Testis (tissue), 5 donors: ENCODE data around the gene EMC6. TPM values are rescaled to one million over a fixed set of nuclear protein-coding genes. Genes with fewer than 3 reads are reported as not detected.

Source experiments
- DNase-seq: peaks from one replicate; pipeline ENCODE4 v3.0.0-alpha.2; 2019
- H3K27ac ChIP-seq, 2 donors: fragments of 200-600 bp; sonication (generic); one replicate each; pipeline ENCODE4 v1.5.1; 2019
- H3K27me3 ChIP-seq: fragments of 200-600 bp; sonication (generic); one replicate; pipeline ENCODE4 v1.5.1; 2019
- H3K36me3 ChIP-seq: fragments of 200-600 bp; sonication (generic); one replicate; pipeline ENCODE4 v1.5.1; 2017; ENCODE audit warnings: low read depth; ENCODE audit errors: missing control alignments
- H3K4me1 ChIP-seq: fragments of 200-600 bp; sonication (generic); one replicate; pipeline ENCODE4 v1.5.1; 2019
- H3K4me3 ChIP-seq, 2 donors: fragments of 200-600 bp; sonication (generic); one replicate each; pipeline ENCODE4 v1.5.1; 2017 to 2019
- H3K9me3 ChIP-seq: fragments of 200-600 bp; sonication (generic); one replicate; pipeline ENCODE4 v1.5.1; 2017
- CTCF ChIP-seq, 3 experiments: fragments of 450-650 bp in 2 of 3; fragments of 200-600 bp in 1 of 3; sonication (generic) in 1 of 3; IDR thresholded peaks; one replicate each; pipeline ENCODE4 v1.5.1; 2016 to 2019; ENCODE audit warnings: antibody characterized with exemption in 3 of 3, mild to moderate bottlenecking in 2 of 3, moderate library complexity in 1 of 3
- POLR2A ChIP-seq: fragments of 450-650 bp; IDR thresholded peaks from one replicate; pipeline ENCODE4 v1.6.1; 2017; ENCODE audit warnings: antibody characterized with exemption, mild to moderate bottlenecking, moderate library complexity
- WGBS, 2 donors: methylation state at CpG; one replicate each; pipeline ENCODE4 v1.1.5; 2018; 5-methylcytosine and 5-hydroxymethylcytosine counted together
- intact Hi-C: fragments of 100-400 bp; cut with DNase I; formaldehyde crosslinking; loops from one replicate; pipeline ENCODE4 v1.15.1; 2023; ENCODE audit warnings: low total_unique reads
- long read RNA-seq, 2 donors: transcript quantifications; one replicate each; lab custom pipeline, GENCODE V29; 2026
- polyA plus RNA-seq: library from polyadenylated mRNA; stranded (reverse); fragments of 350-450 nt; fragmentation: Illumina TruSeq; extraction: RNeasy Lipid Tissue Mini Kit (QIAGEN cat#74804); gene quantifications from one replicate; pipeline ENCODE4 v1.2.3, GENCODE V29; 2014; ENCODE audit warnings: low read depth, low replicate concordance; ENCODE audit not compliant: insufficient read depth
- total RNA-seq, 2 donors: library from RNA; depleted of rRNA; stranded (reverse); fragments of >200 nt; gene quantifications; one replicate each; pipeline ENCODE4 v1.2.3, GENCODE V29; 2016

EMC6 gene
- total RNA-seq (10 to 100 TPM; 39.0 to 46.5 TPM), polyA plus RNA-seq (74.1 TPM)
- long read RNA-seq, donor 1, transcript EMC6-201 (2 exons, 653 nt): major isoform, 37 of 44 reads
- long read RNA-seq, donor 1, transcript EMC6-202 (2 exons, 762 nt): minor isoform, 7 of 44 reads
- long read RNA-seq, donor 1, partial matches to known transcripts: 0 of 44 reads
- long read RNA-seq, donor 1, other reads (novel, unspliced or antisense): 0 of 44 reads
- long read RNA-seq, donor 2, transcript EMC6-201 (2 exons, 653 nt): major isoform, 25 of 29 reads
- long read RNA-seq, donor 2, partial matches to known transcripts: 0 of 29 reads
- long read RNA-seq, donor 2, other reads (novel, unspliced or antisense): 0 of 29 reads

GRCh38 chr17:3668279-3669084, at the start of gene EMC6, which contains the start of gene TAX1BP3:
TSS of gene EMC6 (plus strand) at chr17:3668812. CDS start at chr17:3669147, 335 bp downstream.
TSS of gene TAX1BP3 (minus strand) at chr17:3668578. CDS start at chr17:3668526, 52 bp downstream.
- DNase-seq: peak; percentile 99
- TF ChIP-seq POLR2A (peak; percentile 35), CTCF (IDR thresholded peaks at IDR 0.05) (no peak)
- H3K9me3 ChIP-seq: no peaks in the 10 kb centered on the region
- intact Hi-C loops: no loop called here
- no peaks in the 10 kb centered on the region for H3K36me3 ChIP-seq
- WGBS, 2 donors: 0 to 2% methylated on average over 12 to 70 of the region's 89 CpGs
- H3K4me1 ChIP-seq: peaks cover 23% of the 10 kb centered on the region
- H3K27me3 ChIP-seq: no peaks in the 10 kb centered on the region
- peak within 1 kb of the TSS; percentile 66 to 94 for H3K27ac ChIP-seq
- peak within 1 kb of the TSS; percentile 83 to 91 for H3K4me3 ChIP-seq

- no peaks in the 10 kb centered on the region for H3K27me3 ChIP-seq
- no peaks in the 10 kb centered on the region for H3K36me3 ChIP-seq
These were observed 47.4 kb upstream of the EMC6 start for GRCh38 chr17:3621146-3621720.

GRCh38 chr17:3622977-3623594, 45.5 kb upstream of the EMC6 start:
- H3K36me3 ChIP-seq: no peaks in the 10 kb centered on the region
- intact Hi-C loops: no loop called here

More at GRCh38 chr17:3621146-3621720, 47.4 kb upstream of the EMC6 start:
- Histone ChIP-seq H3K27ac (no peak overlapping the region), H3K4me3 (no peak overlapping the region), H3K4me1 (no peaks in the 10 kb centered on the region), H3K9me3 (no peaks in the 10 kb centered on the region)
- no peak for TF ChIP-seq POLR2A
- TF ChIP-seq CTCF (IDR thresholded peaks at IDR 0.05): no peak
- 94 to 98% methylated on average over 8 of the region's 8 CpGs for WGBS, 2 donors
- intact Hi-C loops: no loop called here
- DNase-seq: no peak

More at GRCh38 chr17:3622977-3623594, 45.5 kb upstream of the EMC6 start:
- no peak for DNase-seq
- 92 to 94% methylated on average over 12 to 16 of the region's 16 CpGs for WGBS, 2 donors
- no peak overlapping the region for H3K27ac ChIP-seq
- peaks cover 12% of the 10 kb centered on the region for H3K4me1 ChIP-seq
- H3K4me3 ChIP-seq: no peak overlapping the region
- H3K27me3 ChIP-seq: no peaks in the 10 kb centered on the region
- H3K9me3 ChIP-seq: no peaks in the 10 kb centered on the region
- TF ChIP-seq POLR2A: no peak
- TF ChIP-seq CTCF (IDR thresholded peaks at IDR 0.05): no peak
